Non-pigmented ciliary epithelial cell (primary cell): ENCODE data around the gene HOXB3.
"Not testable (repeated sequence)": the region's sequence is repeated elsewhere in the genome, so short reads cannot be mapped to it uniquely, and the experiment has no call there.

ENCODE experiments used
- DNase-seq: peaks from one replicate; pipeline ENCODE4 v3.0.0-alpha.2; 2010; ENCODE audit warnings: low read depth

The HOXB3 gene

GRCh38 chr17:48526608-48527546 lies 63.2 kb downstream of the HOXB3 start:
- DNase-seq, result no peak

- no peak for DNase-seq
Measured at GRCh38 chr17:48523010-48523409, 67.0 kb downstream of the HOXB3 start.

- no peak for DNase-seq
Measured at GRCh38 chr17:48522031-48522653, 67.9 kb downstream of the HOXB3 start.

GRCh38 chr17:48520631-48521079 lies 69.4 kb downstream of the HOXB3 start:
- DNase-seq, result no peak

- DNase-seq, result no peak
Measured at GRCh38 chr17:48519427-48519826, 70.6 kb downstream of the HOXB3 start.

- no peak for DNase-seq
Measured at GRCh38 chr17:48517478-48517877, 72.6 kb downstream of the HOXB3 start.

- no peak for DNase-seq
Measured at GRCh38 chr17:48515925-48516900, 73.8 kb downstream of the HOXB3 start.

- no peak for DNase-seq
Measured at GRCh38 chr17:48514477-48514876, 75.6 kb downstream of the HOXB3 start.

GRCh38 chr17:48513666-48514455 lies 76.2 kb downstream of the HOXB3 start:
- DNase-seq, result no peak

- no peak for DNase-seq
Measured at GRCh38 chr17:48513097-48513496, 76.9 kb downstream of the HOXB3 start.

- no peak for DNase-seq
Measured at GRCh38 chr17:48510761-48511604, 79.1 kb downstream of the HOXB3 start.

GRCh38 chr17:48510381-48510760 lies 79.7 kb downstream of the HOXB3 start:
- no peak for DNase-seq

GRCh38 chr17:48509708-48510107 lies 80.3 kb downstream of the HOXB3 start:
- not testable (repeated sequence) for DNase-seq

GRCh38 chr17:48506246-48506645 lies 83.8 kb downstream of the HOXB3 start:
- DNase-seq, result no peak

- DNase-seq, result no peak
Measured at GRCh38 chr17:48505788-48506187, 84.3 kb downstream of the HOXB3 start.

- no peak for DNase-seq
Measured at GRCh38 chr17:48504953-48505352, 85.1 kb downstream of the HOXB3 start.

- no peak for DNase-seq
Measured at GRCh38 chr17:48503747-48504146, 86.3 kb downstream of the HOXB3 start.

GRCh38 chr17:48502901-48503300 lies 87.1 kb downstream of the HOXB3 start:
- DNase-seq, result no peak

- no peak for DNase-seq
Measured at GRCh38 chr17:48502312-48502711, 87.7 kb downstream of the HOXB3 start.
